Effector memory CD4-positive, alpha-beta T cell (primary cell): ENCODE results near the gene ARMCX1.
"Not testable (repeated sequence)": the region's sequence is repeated elsewhere in the genome, so short reads cannot be mapped to it uniquely, and the experiment has no call there.

Source experiments
- DNase-seq, 3 donors: peaks; one replicate each; pipeline ENCODE4 v3.0.0-alpha.2; 2020
- H3K27ac ChIP-seq: 2 replicates; pipeline ENCODE4 v1.7.0; 2013; ENCODE audit warnings: mild to moderate bottlenecking, low read length, moderate library complexity; ENCODE audit not compliant: insufficient read depth, poor library complexity, severe bottlenecking
- H3K27me3 ChIP-seq: replicated peaks from 2 replicates; pipeline ENCODE4 v1.7.0; 2013; ENCODE audit warnings: mild to moderate bottlenecking, low read length; ENCODE audit not compliant: insufficient read depth, control insufficient read depth, poor library complexity, severe bottlenecking
- H3K36me3 ChIP-seq: 2 replicates; pipeline ENCODE4 v1.7.0; 2013; ENCODE audit warnings: mild to moderate bottlenecking, low read length, moderate library complexity; ENCODE audit not compliant: control insufficient read depth, insufficient read depth
- H3K4me1 ChIP-seq: 2 replicates; pipeline ENCODE4 v1.7.0; 2013; ENCODE audit warnings: low read length, mild to moderate bottlenecking; ENCODE audit not compliant: control insufficient read depth, insufficient read depth, poor library complexity, severe bottlenecking
- H3K4me3 ChIP-seq: 2 replicates; pipeline ENCODE4 v1.7.0; 2013; ENCODE audit warnings: low read length, low read depth, mild to moderate bottlenecking; ENCODE audit not compliant: insufficient read depth, poor library complexity, severe bottlenecking
- H3K9me3 ChIP-seq: 2 replicates; pipeline ENCODE4 v1.7.0; 2013; ENCODE audit warnings: mild to moderate bottlenecking, low read length, moderate library complexity; ENCODE audit not compliant: control insufficient read depth
- total RNA-seq, 3 donors: gene quantifications; one replicate each; lab custom pipeline; 2026; lab: John Stamatoyannopoulos, UW

The ARMCX1 gene
- 0.39 to 1.0 (median 0.87) reads per million in 3 donors for total RNA-seq

DNA sequence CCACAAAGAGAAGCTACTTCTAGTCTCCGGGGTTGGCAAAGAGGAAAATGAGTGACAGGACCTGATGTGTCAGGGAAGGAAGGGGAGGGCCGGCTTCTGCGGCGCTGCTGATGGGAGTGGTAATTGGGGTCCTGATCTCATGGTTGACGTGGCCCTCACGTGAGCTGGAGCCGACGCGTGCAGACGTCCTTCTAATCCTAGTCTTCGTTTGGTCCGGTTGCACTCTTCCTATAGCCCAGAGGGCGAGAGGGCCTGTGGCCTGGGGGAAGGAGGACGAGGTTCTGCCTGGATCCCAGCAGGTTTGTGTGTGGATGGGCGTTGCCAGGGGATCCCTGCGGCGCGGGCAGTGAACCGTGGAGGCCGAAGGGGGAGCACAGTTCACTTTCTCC is at the start of gene ARMCX1:
Gene ARMCX1, plus strand, starts transcription at position 186 of the 389 bp plus-strand sequence. CDS start 2,384 bp downstream, outside the sequence.
- H3K4me1 ChIP-seq: no peaks in the 10 kb centered on the region
- no peak for DNase-seq
- H3K9me3 ChIP-seq: no peaks in the 10 kb centered on the region
- H3K36me3 ChIP-seq: no peaks in the 10 kb centered on the region
- peak within 1 kb of the TSS; percentile 17 for H3K4me3 ChIP-seq
- no peaks in the 10 kb centered on the region for H3K27me3 ChIP-seq
- no peak within 1 kb of the TSS for H3K27ac ChIP-seq

DNA sequence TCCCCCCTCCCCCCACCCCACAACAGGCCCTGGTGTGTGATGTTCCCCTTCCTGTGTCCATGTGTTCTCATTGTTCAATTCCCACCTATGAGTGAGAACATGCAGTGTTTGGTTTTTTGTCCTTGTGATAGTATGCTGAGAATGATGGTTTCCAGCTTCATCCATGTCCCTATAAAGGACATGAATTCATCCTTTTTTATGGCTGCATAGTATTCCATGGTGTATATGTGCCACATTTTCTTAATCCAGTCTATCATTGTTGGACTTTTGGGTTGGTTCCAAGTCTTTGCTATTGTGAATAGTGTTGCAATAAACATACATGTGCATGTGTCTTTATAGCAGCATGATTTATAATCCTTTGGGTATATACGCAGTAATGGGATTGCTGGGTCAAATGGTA is 47.4 kb upstream of the ARMCX1 start:
- not testable (repeated sequence) for DNase-seq, H3K36me3 ChIP-seq, H3K4me3 ChIP-seq, H3K27me3 ChIP-seq, H3K27ac ChIP-seq, H3K9me3 ChIP-seq, H3K4me1 ChIP-seq

- Histone ChIP-seq H3K9me3 (no peaks in the 10 kb centered on the region), H3K4me3 (no peak overlapping the region), H3K27me3 (no peaks in the 10 kb centered on the region), H3K27ac (no peak overlapping the region), H3K4me1 (no peaks in the 10 kb centered on the region), H3K36me3 (no peaks in the 10 kb centered on the region)
- no peak for DNase-seq
Measured at GRCh38 chrX:101507372-101507771, 43.0 kb upstream of the ARMCX1 start.

GRCh38 chrX:101507986-101508385 is 42.4 kb upstream of the ARMCX1 start:
- Histone ChIP-seq H3K27ac (no peak overlapping the region), H3K27me3 (no peaks in the 10 kb centered on the region), H3K9me3 (no peaks in the 10 kb centered on the region), H3K36me3 (no peaks in the 10 kb centered on the region), H3K4me3 (no peak overlapping the region), H3K4me1 (no peaks in the 10 kb centered on the region)
- DNase-seq: no peak

- H3K4me3 ChIP-seq: no peak overlapping the region
- no peak overlapping the region for H3K27ac ChIP-seq
- no peaks in the 10 kb centered on the region for H3K9me3 ChIP-seq
- H3K36me3 ChIP-seq: no peaks in the 10 kb centered on the region
- H3K4me1 ChIP-seq: no peaks in the 10 kb centered on the region
- no peaks in the 10 kb centered on the region for H3K27me3 ChIP-seq
- no peak for DNase-seq
Measured at GRCh38 chrX:101530944-101531343, 19.4 kb upstream of the ARMCX1 start.

GRCh38 chrX:101539116-101539515 is 11.2 kb upstream of the ARMCX1 start:
- H3K36me3 ChIP-seq: no peaks in the 10 kb centered on the region
- no peaks in the 10 kb centered on the region for H3K9me3 ChIP-seq
- no peak overlapping the region for H3K4me3 ChIP-seq
- no peak for DNase-seq
- H3K27ac ChIP-seq: no peak overlapping the region
- no peaks in the 10 kb centered on the region for H3K4me1 ChIP-seq
- H3K27me3 ChIP-seq: no peaks in the 10 kb centered on the region

- no peak for DNase-seq
- Histone ChIP-seq H3K4me3 (peak overlapping the region; percentile 17), H3K4me1 (no peaks in the 10 kb centered on the region), H3K27ac (no peak overlapping the region), H3K27me3 (no peaks in the 10 kb centered on the region), H3K36me3 (no peaks in the 10 kb centered on the region), H3K9me3 (no peaks in the 10 kb centered on the region)
Measured at GRCh38 chrX:101550751-101551379, 518 bp downstream of the ARMCX1 start.

DNA sequence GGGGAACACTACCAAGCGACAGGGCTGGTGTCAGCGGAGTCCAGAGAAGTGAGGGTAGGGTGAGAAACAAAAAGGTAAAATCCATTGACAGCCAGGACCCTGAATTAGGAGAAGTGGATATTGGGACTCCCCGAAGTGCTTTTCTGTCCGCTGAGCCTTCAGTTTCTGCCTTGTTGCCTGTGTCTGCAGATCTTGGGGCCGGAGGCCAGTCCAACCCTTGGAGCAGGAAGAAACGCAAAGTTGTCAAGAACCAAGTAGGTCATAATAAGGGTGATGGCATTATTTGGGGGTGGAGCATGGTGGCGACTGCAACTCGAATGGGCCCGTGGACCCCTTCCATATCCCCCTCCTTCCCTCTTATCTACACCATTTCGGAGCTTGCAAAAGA is 1.0 kb downstream of the ARMCX1 start:
- Histone ChIP-seq H3K27me3 (no peaks in the 10 kb centered on the region), H3K9me3 (no peaks in the 10 kb centered on the region), H3K27ac (no peak overlapping the region), H3K4me3 (no peak overlapping the region), H3K4me1 (no peaks in the 10 kb centered on the region), H3K36me3 (no peaks in the 10 kb centered on the region)
- DNase-seq: no peak

DNA sequence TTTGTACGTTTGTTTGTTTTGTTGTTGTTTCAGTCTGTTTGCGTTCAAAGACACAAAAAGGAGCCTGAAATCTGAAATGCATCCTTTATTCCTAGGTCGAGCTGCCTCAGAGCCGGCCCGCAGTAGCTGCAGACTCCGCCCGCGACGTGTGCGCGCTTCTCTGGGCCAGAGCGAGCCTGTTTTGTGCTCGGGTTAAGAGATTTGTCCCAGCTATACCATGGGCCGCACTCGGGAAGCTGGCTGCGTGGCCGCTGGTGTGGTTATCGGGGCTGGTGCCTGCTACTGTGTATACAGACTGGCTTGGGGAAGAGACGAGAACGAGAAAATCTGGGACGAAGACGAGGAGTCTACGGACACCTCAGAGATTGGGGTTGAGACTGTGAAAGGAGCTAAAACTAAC is 2.4 kb downstream of the ARMCX1 start:
- Histone ChIP-seq H3K36me3 (no peaks in the 10 kb centered on the region), H3K9me3 (no peaks in the 10 kb centered on the region), H3K4me1 (no peaks in the 10 kb centered on the region), H3K27ac (no peak overlapping the region), H3K27me3 (no peaks in the 10 kb centered on the region), H3K4me3 (no peak overlapping the region)
- no peak for DNase-seq

- H3K4me3 ChIP-seq: no peak overlapping the region
- DNase-seq: no peak
Measured at GRCh38 chrX:101564651-101565050, 14.3 kb downstream of the ARMCX1 start.

More at GRCh38 chrX:101564651-101565050, 14.3 kb downstream of the ARMCX1 start:
- Histone ChIP-seq H3K27me3 (no peaks in the 10 kb centered on the region), H3K4me1 (no peaks in the 10 kb centered on the region), H3K9me3 (no peaks in the 10 kb centered on the region), H3K27ac (no peak overlapping the region), H3K36me3 (no peaks in the 10 kb centered on the region)
